Stimulated activated naive CD8-positive, alpha-beta T cell treated with anti-CD3 and anti-CD28 coated beads, Interleukin-15, Interleukin-2, amounts not matched to agents 100 U/mL and 50 U/mL, for 24 hours (primary cell): ENCODE results near the gene TEF.
"Not testable (repeated sequence)": the region's sequence is repeated elsewhere in the genome, so short reads cannot be mapped to it uniquely, and the experiment has no call there.

Experiments used
- ATAC-seq: fragments of 150-1000 bp; cut with Tn5 transposase; one replicate; pipeline ENCODE4 v1.10.0; 2021
- DNase-seq: peaks from one replicate; pipeline ENCODE4 v3.0.0; 2021

The TEF gene

DNA sequence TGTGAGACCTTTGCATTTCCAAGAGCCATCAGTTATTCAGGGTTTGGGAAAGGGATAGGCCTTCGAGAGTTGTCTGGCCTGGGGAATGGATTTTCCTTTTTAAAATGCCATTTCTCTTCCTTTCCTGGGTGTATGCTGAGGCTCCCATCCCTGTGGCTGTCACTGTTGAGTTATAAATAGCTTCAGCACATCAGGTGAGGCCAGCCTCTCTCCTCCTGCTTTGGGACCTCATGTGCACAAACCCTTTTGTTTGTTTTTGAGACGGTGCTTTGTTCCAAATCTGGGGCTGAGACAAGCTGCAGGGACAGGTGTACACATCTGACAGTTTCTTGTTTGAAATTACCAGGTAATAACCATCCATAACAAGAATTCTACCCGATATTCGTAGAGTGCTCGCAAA, 1.3 kb downstream of the TEF start:
- DNase-seq: no peak
- ATAC-seq: no peak

DNA sequence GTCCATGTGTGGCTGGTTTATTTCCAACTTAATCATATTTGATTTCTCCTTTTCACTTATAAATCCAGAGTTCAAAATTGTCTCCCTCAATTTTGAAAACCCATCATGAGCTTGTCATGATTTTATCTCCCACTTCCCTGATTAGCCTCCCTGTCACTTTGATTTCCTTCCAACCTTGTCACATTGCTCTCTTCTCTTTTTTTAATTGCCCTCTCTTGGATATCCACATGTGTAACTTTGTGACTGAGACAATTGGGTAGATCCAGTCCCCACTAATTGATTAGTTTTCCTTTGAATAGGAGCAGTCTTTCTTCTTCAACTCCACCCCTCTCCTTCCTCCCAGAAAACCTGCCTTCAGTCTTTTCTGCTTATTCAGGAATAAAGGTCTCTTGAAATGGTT, 2.4 kb downstream of the TEF start:
- ATAC-seq (no peak), DNase-seq (no peak)

- DNase-seq: no peak
- ATAC-seq: no peak
Observed at GRCh38 chr22:41387341-41387740, 5.6 kb downstream of the TEF start.

- DNase-seq (no peak), ATAC-seq (no peak)
Observed at GRCh38 chr22:41394012-41394356, 12.2 kb downstream of the TEF start.

GRCh38 chr22:41395531-41396240, 13.9 kb downstream of the TEF start:
- ATAC-seq: no peak
- no peak for DNase-seq

GRCh38 chr22:41397143-41397811, 15.5 kb downstream of the TEF start:
- DNase-seq (no peak), ATAC-seq (no peak)

DNA sequence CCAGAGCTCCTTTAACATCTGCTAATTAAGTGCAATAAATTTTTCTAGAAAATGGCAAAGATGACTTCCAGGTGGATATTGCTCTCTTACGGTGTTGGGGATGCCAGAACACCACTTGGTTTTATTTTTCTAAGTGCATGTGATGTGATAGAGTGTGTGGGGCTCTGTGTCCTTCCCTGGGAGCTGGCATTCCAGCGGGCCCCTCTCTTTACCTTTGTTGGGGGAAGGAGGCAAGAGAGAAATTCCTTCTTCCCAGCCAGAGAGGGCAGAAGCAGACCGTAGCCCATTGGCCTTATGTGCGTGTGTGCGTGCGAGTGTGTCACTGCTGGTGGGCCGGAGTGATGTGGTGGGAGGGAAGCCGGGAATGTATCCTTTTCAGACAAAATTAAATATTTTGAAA, 17.2 kb downstream of the TEF start:
- no peak for DNase-seq
- ATAC-seq: no peak

DNA sequence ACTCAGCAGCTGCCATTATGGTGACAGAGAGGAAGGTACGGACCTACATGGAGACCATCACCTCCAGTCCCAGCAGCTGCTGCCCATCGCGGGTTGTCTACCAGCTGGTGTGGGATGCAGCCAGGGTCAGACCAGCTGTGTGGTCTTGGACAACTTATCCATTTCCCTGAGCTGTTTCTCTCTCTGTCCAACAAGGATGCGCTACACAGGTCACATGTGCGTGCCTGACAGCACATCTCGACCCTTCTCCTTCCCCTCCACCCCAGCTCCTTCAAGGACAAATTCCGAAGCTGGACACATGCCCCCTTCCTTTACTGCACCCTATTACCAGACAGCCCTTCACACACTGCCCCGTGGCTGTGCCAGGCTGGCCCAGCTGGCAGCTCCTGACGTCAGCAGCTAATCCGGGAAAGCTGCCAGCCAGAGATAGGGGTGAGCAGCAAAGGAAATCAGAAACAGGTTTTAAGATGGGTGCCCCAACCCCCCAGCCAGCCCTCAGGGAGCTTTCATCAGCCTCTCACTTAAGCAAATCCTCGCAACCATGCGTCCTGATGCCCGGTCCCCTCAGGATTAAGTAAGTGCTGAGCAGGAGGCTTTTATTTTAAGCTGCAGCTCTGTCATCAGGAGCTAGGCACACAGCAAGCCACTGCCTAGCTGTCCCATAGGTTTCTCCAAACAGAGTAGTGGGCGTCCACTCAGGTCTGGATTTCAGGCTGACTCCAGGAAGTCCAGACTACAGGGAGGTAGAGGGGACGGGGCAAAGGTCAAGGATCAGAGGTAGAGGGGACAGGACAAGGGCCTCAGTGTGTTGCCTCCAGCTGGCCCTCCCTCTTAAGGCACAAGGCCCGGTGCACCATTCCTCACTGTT, 20.3 kb downstream of the TEF start:
- DNase-seq: no peak
- ATAC-seq: no peak

DNA sequence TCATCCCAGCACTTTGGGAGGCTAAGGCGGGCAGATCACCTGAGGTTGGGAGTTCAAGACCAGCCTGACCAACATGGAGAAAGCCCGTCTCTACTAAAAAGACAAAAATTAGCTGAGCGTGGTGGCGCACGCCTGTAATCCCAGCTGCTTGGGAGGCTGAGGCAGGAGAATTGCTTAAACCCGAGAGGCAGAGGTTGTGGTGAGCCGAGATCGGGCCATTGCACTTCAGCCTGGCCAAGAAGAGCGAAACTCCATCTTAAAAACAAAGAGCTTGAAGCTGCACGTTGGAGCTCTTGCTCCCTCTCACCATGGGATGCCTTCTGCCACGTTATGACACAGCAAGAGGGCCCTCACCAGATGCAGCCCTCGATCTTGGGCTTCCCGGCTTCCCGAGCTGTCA, 21.1 kb downstream of the TEF start:
- DNase-seq, ATAC-seq: not testable (repeated sequence)

DNA sequence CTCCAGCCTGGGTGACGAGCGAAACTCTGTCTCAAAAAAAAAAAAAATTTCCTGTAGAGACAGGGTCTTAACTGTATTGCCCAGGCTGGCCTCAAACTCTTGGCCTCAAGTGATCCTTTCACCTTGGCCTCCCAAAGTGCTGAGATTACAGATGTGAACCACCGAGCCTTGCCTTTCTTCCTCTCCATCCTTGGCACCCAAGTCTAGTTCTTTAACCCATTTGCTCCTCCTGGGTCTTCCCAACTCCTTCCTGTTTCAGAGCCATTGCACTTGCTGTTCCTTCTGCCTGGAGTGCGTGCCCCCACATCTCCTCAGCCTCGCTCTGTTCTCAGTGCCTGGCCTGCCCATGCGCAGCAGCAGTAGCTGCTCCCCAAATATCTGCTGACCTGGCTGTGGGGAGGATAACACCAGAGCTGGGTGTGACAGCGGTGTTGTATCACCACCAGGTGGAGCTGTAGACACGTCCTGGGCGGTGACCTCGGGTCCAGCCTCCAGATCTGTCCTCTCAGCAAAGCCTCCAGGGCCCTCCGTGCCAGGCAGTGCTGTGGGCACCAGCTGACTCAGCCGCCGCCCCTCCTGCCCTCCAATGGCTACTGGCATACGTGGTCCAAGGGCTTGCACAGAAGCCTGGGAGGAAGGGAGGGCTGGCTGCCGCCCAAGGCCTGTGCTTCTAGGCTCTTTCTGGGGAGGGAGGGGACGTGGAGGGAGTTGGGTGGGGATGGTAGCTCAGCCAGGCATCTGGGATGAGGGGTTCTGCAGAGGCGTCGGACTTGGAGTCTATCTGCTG, 22.0 kb downstream of the TEF start:
- DNase-seq (peak; percentile 87), ATAC-seq (peak; percentile 99)

DNA sequence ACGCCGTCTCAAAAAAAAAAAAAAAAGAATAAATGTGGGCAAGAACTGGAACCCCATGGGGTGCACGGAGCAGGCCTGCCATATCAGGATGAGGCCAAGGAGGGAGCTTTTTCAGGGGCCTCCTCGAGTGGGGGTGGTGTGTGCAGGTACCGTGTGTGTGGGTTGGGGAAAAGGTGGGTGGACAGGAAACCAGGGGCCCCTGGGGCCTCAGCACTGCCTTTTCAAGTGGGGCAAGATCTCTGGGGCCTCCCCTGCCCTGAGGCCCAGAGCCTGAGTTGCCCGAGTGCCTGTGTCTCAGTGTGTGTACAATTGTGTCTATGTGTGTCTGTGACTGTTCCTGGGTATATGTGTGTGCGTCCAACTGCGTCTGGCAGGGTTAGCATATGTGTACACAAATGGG, 23.8 kb downstream of the TEF start:
- DNase-seq (peak; percentile 52), ATAC-seq (peak; percentile 44)

- DNase-seq (no peak), ATAC-seq (no peak)
Observed at GRCh38 chr22:41406410-41406809, 24.7 kb downstream of the TEF start.

DNA sequence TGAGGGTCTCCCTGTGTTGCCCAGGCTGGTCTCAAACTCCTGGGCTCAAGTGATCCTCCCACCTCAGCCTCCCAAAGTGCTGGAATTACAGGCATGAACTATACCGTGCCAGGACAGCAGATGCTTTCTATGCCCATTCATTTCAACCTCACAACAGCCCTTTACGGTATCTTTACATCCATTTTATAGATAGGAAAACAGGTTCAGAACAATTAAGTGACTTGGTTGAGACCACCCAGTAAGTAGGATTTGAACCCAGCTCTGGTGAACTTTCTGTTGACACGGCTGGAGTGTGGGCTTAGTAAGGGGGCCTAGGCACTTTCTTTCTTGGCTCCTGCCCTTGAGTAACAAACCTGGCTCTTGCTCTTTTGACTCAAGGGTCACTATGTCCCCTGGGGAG, 25.7 kb downstream of the TEF start:
- ATAC-seq (no peak), DNase-seq (no peak)

GRCh38 chr22:41408665-41409064, 26.9 kb downstream of the TEF start:
- DNase-seq: no peak
- no peak for ATAC-seq

DNA sequence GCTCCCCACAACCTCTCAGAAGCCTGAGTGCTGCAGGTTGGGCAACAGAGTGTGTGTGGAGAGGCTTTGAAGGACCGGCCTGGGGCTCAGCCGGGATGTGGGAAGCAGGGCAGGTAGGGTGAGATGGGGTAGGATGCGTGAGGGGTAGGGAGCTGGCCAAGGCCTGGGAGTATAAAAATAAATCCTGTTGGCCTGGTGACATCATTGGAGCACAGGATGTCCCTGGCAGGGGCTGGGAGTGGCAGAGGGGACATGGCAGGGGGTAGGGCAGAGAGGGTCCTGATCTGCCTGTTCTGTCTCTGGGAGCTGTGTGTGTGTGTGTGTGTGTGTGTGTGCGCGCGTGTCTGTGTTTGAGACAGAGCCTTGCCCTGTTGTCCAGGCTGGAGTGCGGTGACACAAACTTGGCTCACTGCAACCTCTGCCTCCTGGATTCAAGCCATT, 28.6 kb downstream of the TEF start:
- no peak for DNase-seq

GRCh38 chr22:41411021-41411851, 29.5 kb downstream of the TEF start:
- ATAC-seq (no peak), DNase-seq (no peak)

More for the DNA sequence above, 28.6 kb downstream of the TEF start:
- ATAC-seq: no peak

GRCh38 chr22:41415554-41415953, 33.8 kb downstream of the TEF start:
- DNase-seq (no peak), ATAC-seq (no peak)

- no peak for ATAC-seq
Observed at GRCh38 chr22:41417622-41418390, 36.1 kb downstream of the TEF start.

GRCh38 chr22:41418717-41419116, 37.0 kb downstream of the TEF start:
- no peak for DNase-seq
- no peak for ATAC-seq

More at GRCh38 chr22:41417622-41418390, 36.1 kb downstream of the TEF start:
- DNase-seq: no peak

GRCh38 chr22:41425660-41426365, 44.1 kb downstream of the TEF start:
- ATAC-seq (peak; percentile 72), DNase-seq (peak; percentile 30)
